Kidney epithelial cell (primary cell): ENCODE measurements around the gene ZNF268. TPM values are rescaled to one million over a fixed set of nuclear protein-coding genes. Genes with fewer than 3 reads are reported as not detected.
"Not testable (repeated sequence)": the region's sequence is repeated elsewhere in the genome, so short reads cannot be mapped to it uniquely, and the experiment has no call there.

Experiments used
- DNase-seq: peaks from one replicate; pipeline ENCODE4 v3.0.0-alpha.2; 2010; ENCODE audit warnings: low read depth
- H3K27me3 ChIP-seq: 2 replicates; pipeline ENCODE4 v1.6.0; 2011; ENCODE audit warnings: low read length; ENCODE audit not compliant: control insufficient read depth, insufficient read depth
- H3K36me3 ChIP-seq: 2 replicates; pipeline ENCODE4 v1.5.1; 2011; ENCODE audit warnings: low read length; ENCODE audit not compliant: control insufficient read depth, insufficient read depth
- H3K4me3 ChIP-seq: 2 replicates; pipeline ENCODE4 v1.5.1; 2011; ENCODE audit warnings: low read depth, mild to moderate bottlenecking, control low read depth, low read length
- CTCF ChIP-seq: IDR thresholded peaks from 2 replicates; pipeline ENCODE4 v1.5.1; 2011; ENCODE audit warnings: mild to moderate bottlenecking, moderate library complexity, low read length, control low read depth, inconsistent platforms; ENCODE audit not compliant: insufficient read depth, poor library complexity, severe bottlenecking
- total RNA-seq: library from RNA; depleted of rRNA; stranded (reverse); fragments of >200 nt; gene quantifications from 2 replicates; pipeline ENCODE4 v1.2.3, GENCODE V29; 2015

Gene ZNF268
- total RNA-seq, 1 donor from 2014 or later, result 26.2 TPM

- no peak for TF ChIP-seq CTCF
- Histone ChIP-seq H3K36me3 (no peaks in the 10 kb centered on the region), H3K27me3 (no peaks in the 10 kb centered on the region), H3K4me3 (no peak within 1 kb of the TSS)
- no peak for DNase-seq
Observed at GRCh38 chr12:133235401-133236112, 54.3 kb downstream of the ZNF268 start, which contains the start of gene ANHX. ANHX (minus strand) TSS chr12:133235877; CDS start chr12:133234356, 1,521 bp downstream.

- Histone ChIP-seq H3K36me3 (no peaks in the 10 kb centered on the region), H3K27me3 (no peaks in the 10 kb centered on the region), H3K4me3 (no peak overlapping the region)
- no peak for TF ChIP-seq CTCF
- DNase-seq, result no peak
Observed at GRCh38 chr12:133236144-133236543, 54.8 kb downstream of the ZNF268 start.

- H3K4me3 ChIP-seq, result no peak overlapping the region
- TF ChIP-seq CTCF, result no peak
- DNase-seq, result no peak
- H3K27me3 ChIP-seq, result no peaks in the 10 kb centered on the region
- no peaks in the 10 kb centered on the region for H3K36me3 ChIP-seq
Observed at GRCh38 chr12:133236556-133236955, 55.3 kb downstream of the ZNF268 start.

- Histone ChIP-seq H3K27me3 (no peaks in the 10 kb centered on the region), H3K4me3 (no peak overlapping the region), H3K36me3 (no peaks in the 10 kb centered on the region)
- DNase-seq, result no peak
- no peak for TF ChIP-seq CTCF
Observed at GRCh38 chr12:133251732-133252131, 70.4 kb downstream of the ZNF268 start.

- H3K27me3 ChIP-seq, DNase-seq, H3K36me3 ChIP-seq, H3K4me3 ChIP-seq: not testable (repeated sequence)
Observed at GRCh38 chr12:133255833-133256232, 74.5 kb downstream of the ZNF268 start.

- H3K4me3 ChIP-seq, result no peak overlapping the region
- TF ChIP-seq CTCF, result no peak
- no peaks in the 10 kb centered on the region for H3K36me3 ChIP-seq
- H3K27me3 ChIP-seq, result no peaks in the 10 kb centered on the region
- no peak for DNase-seq
Observed at GRCh38 chr12:133256321-133256720, 75.0 kb downstream of the ZNF268 start.
